ENCODE measurements around the gene MEF2D.

The MEF2D gene

DNA sequence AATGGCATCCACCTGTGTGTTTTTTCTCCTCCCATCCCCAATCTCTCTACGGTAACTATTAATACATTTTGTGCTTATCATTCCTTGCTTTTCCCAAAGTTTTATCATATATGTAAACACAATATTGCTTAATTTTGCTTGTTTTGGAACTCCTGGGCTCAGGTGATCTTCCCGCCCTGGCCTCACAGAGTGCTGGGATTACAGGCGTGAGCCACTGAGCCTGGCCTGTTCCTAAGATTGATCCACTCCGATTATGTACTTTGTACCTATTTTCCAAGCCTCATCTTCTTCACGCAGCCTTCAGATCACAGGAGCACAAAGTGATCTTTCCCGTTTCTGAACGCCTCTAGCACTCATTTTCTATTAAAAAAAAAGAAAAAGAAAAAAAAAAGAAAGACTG lies 45.2 kb downstream of the MEF2D start:
- Histone ChIP-seq H3K27me3 (ENCODE audit: insufficient read depth, low read depth, severe bottlenecking) (no peaks in the 10 kb centered on the region), H3K36me3 (no peaks in the 10 kb centered on the region), H3K9me3 (ENCODE audit: severe bottlenecking) (no peaks in the 10 kb centered on the region), H3K4me3 (ENCODE audit: low read depth, low read length) (no peak overlapping the region), H3K27ac (no peak overlapping the region)
- DNase-seq = no peak
- TF ChIP-seq CTCF (IDR thresholded peaks at IDR 0.05; ENCODE audit: low read depth, low read length) = no peak

- Histone ChIP-seq H3K27me3 (ENCODE audit: insufficient read depth, low read depth, severe bottlenecking) (no peaks in the 10 kb centered on the region), H3K9me3 (ENCODE audit: severe bottlenecking) (no peaks in the 10 kb centered on the region), H3K27ac (no peak overlapping the region), H3K36me3 (no peaks in the 10 kb centered on the region), H3K4me3 (ENCODE audit: low read depth, low read length) (no peak overlapping the region)
- no peak for DNase-seq
- TF ChIP-seq CTCF (IDR thresholded peaks at IDR 0.05; ENCODE audit: low read depth, low read length) = no peak
Measured at GRCh38 chr1:156452907-156453306, 47.7 kb downstream of the MEF2D start.

GRCh38 chr1:156451505-156452160 lies 48.9 kb downstream of the MEF2D start:
- Histone ChIP-seq H3K4me3 (ENCODE audit: low read depth, low read length) (no peak overlapping the region), H3K9me3 (ENCODE audit: severe bottlenecking) (no peaks in the 10 kb centered on the region), H3K27ac (no peak overlapping the region), H3K27me3 (ENCODE audit: insufficient read depth, low read depth, severe bottlenecking) (no peaks in the 10 kb centered on the region), H3K36me3 (no peaks in the 10 kb centered on the region)
- TF ChIP-seq CTCF (IDR thresholded peaks at IDR 0.05; ENCODE audit: low read depth, low read length) = peak; percentile 29; the same call in 1 of the 2 replicates
- DNase-seq = no peak

- no peak for TF ChIP-seq CTCF (IDR thresholded peaks at IDR 0.05; ENCODE audit: low read depth, low read length)
- Histone ChIP-seq H3K36me3 (no peaks in the 10 kb centered on the region), H3K27ac (no peak overlapping the region), H3K9me3 (ENCODE audit: severe bottlenecking) (no peaks in the 10 kb centered on the region), H3K27me3 (ENCODE audit: insufficient read depth, low read depth, severe bottlenecking) (peaks cover 8% of the 10 kb centered on the region), H3K4me3 (ENCODE audit: low read depth, low read length) (no peak overlapping the region)
- no peak for DNase-seq
Measured at GRCh38 chr1:156448134-156448967, 52.2 kb downstream of the MEF2D start.

DNA sequence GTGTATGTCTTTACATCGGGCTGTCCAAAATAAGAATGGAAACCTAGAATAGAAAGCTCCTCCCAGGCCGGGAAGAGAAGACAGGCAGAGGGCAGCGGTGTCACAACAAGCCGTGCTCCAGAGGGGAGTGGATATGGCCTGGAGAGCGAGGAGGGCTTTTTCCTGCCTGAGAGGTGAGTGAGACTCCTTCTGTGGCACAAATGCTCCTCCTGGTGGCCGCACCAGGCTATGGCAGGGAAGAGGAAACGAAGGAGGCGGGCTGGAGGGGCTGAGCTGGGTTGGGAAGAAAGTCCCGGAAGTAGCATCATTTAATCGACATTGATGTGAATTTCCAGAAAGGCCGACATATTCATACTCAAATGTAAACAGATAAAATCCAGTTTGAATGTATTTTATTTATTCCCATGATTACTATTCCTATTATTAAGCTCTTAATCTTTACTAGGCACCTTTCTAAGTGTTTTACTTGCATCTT lies 54.7 kb downstream of the MEF2D start:
- Histone ChIP-seq H3K4me3 (ENCODE audit: low read depth, low read length) (no peak overlapping the region), H3K27ac (no peak overlapping the region), H3K36me3 (no peaks in the 10 kb centered on the region), H3K9me3 (ENCODE audit: severe bottlenecking) (no peaks in the 10 kb centered on the region), H3K27me3 (ENCODE audit: insufficient read depth, low read depth, severe bottlenecking) (peaks cover 33% of the 10 kb centered on the region)
- DNase-seq = peak; percentile 96
- peak; percentile 98 for TF ChIP-seq CTCF (IDR thresholded peaks at IDR 0.05; ENCODE audit: low read depth, low read length)

Data from WERI-Rb-1 (cell line).